Mesenchymal stem cell (in vitro differentiated cells and primary cell): ENCODE data around the gene ERBB2.
"Not testable (repeated sequence)": the region's sequence is repeated elsewhere in the genome, so short reads cannot be mapped to it uniquely, and the experiment has no call there.

Source experiments
- DNase-seq: peaks from one replicate; pipeline ENCODE4 v3.0.0-alpha.2; 2013
- H2AFZ ChIP-seq: one replicate; pipeline ENCODE4 v1.6.1; 2013; ENCODE audit warnings: low read depth, mild to moderate bottlenecking, control low read depth, inconsistent platforms, low read length, moderate library complexity
- H2AK5ac ChIP-seq: 2 replicates; pipeline ENCODE4 v1.6.1; 2013; ENCODE audit warnings: low read length, moderate library complexity, mild to moderate bottlenecking, inconsistent platforms; ENCODE audit not compliant: severe bottlenecking
- H2BK120ac ChIP-seq: one replicate; pipeline ENCODE4 v1.6.1; 2013; ENCODE audit warnings: low read depth, mild to moderate bottlenecking, inconsistent platforms, low read length, moderate library complexity
- H2BK12ac ChIP-seq, 2 experiments: one replicate each; pipeline ENCODE4 v1.6.1; 2013; ENCODE audit warnings: inconsistent platforms in 2 of 2, low read length in 2 of 2, mild to moderate bottlenecking in 2 of 2, moderate library complexity in 2 of 2, control low read depth in 1 of 2
- H2BK15ac ChIP-seq: one replicate; pipeline ENCODE4 v1.6.1; 2013; ENCODE audit warnings: mild to moderate bottlenecking, low read depth, inconsistent platforms; ENCODE audit not compliant: poor library complexity, severe bottlenecking
- H2BK5ac ChIP-seq: 2 replicates; pipeline ENCODE4 v1.6.1; 2013; ENCODE audit warnings: low read depth, mild to moderate bottlenecking, low read length, control low read depth, inconsistent platforms; ENCODE audit not compliant: poor library complexity, severe bottlenecking
- H3K14ac ChIP-seq, 2 experiments: one replicate each; pipeline ENCODE4 v1.6.1; 2013; ENCODE audit warnings: inconsistent platforms in 2 of 2, low read length in 2 of 2, control low read depth in 1 of 2, mild to moderate bottlenecking in 1 of 2, moderate library complexity in 1 of 2
- H3K18ac ChIP-seq, 2 experiments: one replicate each; pipeline ENCODE4 v1.6.1; 2013; ENCODE audit warnings: inconsistent platforms in 2 of 2, low read length in 2 of 2, control low read depth in 1 of 2, low read depth in 1 of 2, mild to moderate bottlenecking in 1 of 2
- H3K23ac ChIP-seq, 2 experiments: one replicate each; pipeline ENCODE4 v1.6.1; 2013; ENCODE audit warnings: inconsistent platforms in 2 of 2, low read length in 2 of 2, mild to moderate bottlenecking in 2 of 2, moderate library complexity in 2 of 2, control low read depth in 1 of 2
- H3K27ac ChIP-seq: 2 replicates; pipeline ENCODE4 v1.5.1; 2013; ENCODE audit warnings: mild to moderate bottlenecking, moderate library complexity, low read length, control low read depth, inconsistent platforms; ENCODE audit not compliant: poor library complexity, severe bottlenecking
- H3K27me3 ChIP-seq, 2 experiments: 2 replicates each; pipeline versions ENCODE4 v1.6.1 to v1.7.0; 2013; ENCODE audit warnings: low read length in 2 of 2, mild to moderate bottlenecking in 2 of 2, moderate library complexity in 2 of 2, control low read depth in 1 of 2, inconsistent platforms in 1 of 2; ENCODE audit not compliant: control insufficient read depth in 1 of 2, insufficient read depth in 1 of 2
- H3K36me3 ChIP-seq, 2 experiments: 2 replicates each; pipeline versions ENCODE4 v1.6.1 to v1.7.0; 2013; ENCODE audit warnings: low read length in 2 of 2, control low read depth in 1 of 2, inconsistent platforms in 1 of 2, low read depth in 1 of 2, mild to moderate bottlenecking in 1 of 2; ENCODE audit not compliant: insufficient read depth in 2 of 2, control insufficient read depth in 1 of 2
- H3K4ac ChIP-seq, 2 experiments: one replicate each; pipeline ENCODE4 v1.6.1; 2013; ENCODE audit warnings: inconsistent platforms in 2 of 2, low read length in 2 of 2, mild to moderate bottlenecking in 2 of 2, moderate library complexity in 2 of 2, control low read depth in 1 of 2, low read depth in 1 of 2
- H3K4me1 ChIP-seq: 2 replicates; pipeline ENCODE4 v1.6.1; 2013; ENCODE audit warnings: low read depth, low read length, control low read depth; ENCODE audit not compliant: control insufficient read depth, insufficient read depth
- H3K4me2 ChIP-seq: 2 replicates; pipeline ENCODE4 v1.6.1; 2013; ENCODE audit warnings: low read length, mild to moderate bottlenecking, inconsistent platforms; ENCODE audit not compliant: poor library complexity, severe bottlenecking
- H3K4me3 ChIP-seq, 2 experiments: 2 replicates each; pipeline versions ENCODE4 v1.5.1 to v1.7.0; 2013; ENCODE audit warnings: low read length in 2 of 2, mild to moderate bottlenecking in 2 of 2, control low read depth in 1 of 2, low read depth in 1 of 2; ENCODE audit not compliant: insufficient read depth in 1 of 2
- H3K79me1 ChIP-seq: replicated peaks from 2 replicates; pipeline ENCODE4 v1.6.1; 2013; ENCODE audit warnings: mild to moderate bottlenecking, control low read depth, low read length, inconsistent platforms; ENCODE audit not compliant: poor library complexity, severe bottlenecking
- H3K9ac ChIP-seq: 2 replicates; pipeline ENCODE4 v1.7.0; 2013; ENCODE audit warnings: mild to moderate bottlenecking, low read length, moderate library complexity
- H3K9me3 ChIP-seq: 2 replicates; pipeline ENCODE4 v1.7.0; 2013; ENCODE audit warnings: mild to moderate bottlenecking, low read length; ENCODE audit not compliant: control insufficient read depth
- H4K8ac ChIP-seq: one replicate; pipeline ENCODE4 v1.6.1; 2013; ENCODE audit warnings: inconsistent platforms, mild to moderate bottlenecking, low read length, moderate library complexity
- H4K91ac ChIP-seq: one replicate; pipeline ENCODE4 v1.6.1; 2013; ENCODE audit warnings: mild to moderate bottlenecking, low read length, inconsistent platforms
- WGBS: methylation state at CpG from one replicate; pipeline ENCODE4 v1.1.7; 2013; ENCODE audit warnings: mixed read lengths; 5-methylcytosine and 5-hydroxymethylcytosine counted together

ERBB2 gene

GRCh38 chr17:39711071-39711470, 11.2 kb downstream of the ERBB2 start:
- H2BK15ac ChIP-seq, H3K9me3 ChIP-seq, H3K9ac ChIP-seq, H2BK12ac ChIP-seq, H2BK120ac ChIP-seq, H3K27me3 ChIP-seq, H3K4ac ChIP-seq, H3K4me3 ChIP-seq, H2BK5ac ChIP-seq, H2AK5ac ChIP-seq, H3K14ac ChIP-seq, H3K18ac ChIP-seq, H3K27ac ChIP-seq, H3K4me2 ChIP-seq, H2AFZ ChIP-seq, DNase-seq, H4K8ac ChIP-seq, H4K91ac ChIP-seq, H3K23ac ChIP-seq, H3K4me1 ChIP-seq: not testable (repeated sequence)
- H3K36me3 ChIP-seq = peaks cover 67 to 85% of the 10 kb centered on the region in 2 experiments
- peaks cover 52% of the 10 kb centered on the region for H3K79me1 ChIP-seq
- WGBS = 95% methylated on average over 11 of the region's 11 CpGs

DNA sequence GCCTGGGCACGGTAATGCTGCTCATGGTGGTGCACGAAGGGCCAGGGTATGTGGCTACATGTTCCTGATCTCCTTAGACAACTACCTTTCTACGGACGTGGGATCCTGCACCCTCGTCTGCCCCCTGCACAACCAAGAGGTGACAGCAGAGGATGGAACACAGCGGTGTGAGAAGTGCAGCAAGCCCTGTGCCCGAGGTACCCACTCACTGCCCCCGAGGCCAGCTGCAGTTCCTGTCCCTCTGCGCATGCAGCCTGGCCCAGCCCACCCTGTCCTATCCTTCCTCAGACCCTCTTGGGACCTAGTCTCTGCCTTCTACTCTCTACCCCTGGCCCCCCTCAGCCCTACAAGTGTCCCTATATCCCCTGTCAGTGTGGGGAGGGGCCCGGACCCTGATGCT, 12.0 kb downstream of the ERBB2 start:
- Histone ChIP-seq H3K14ac (no peak overlapping the region), H3K9me3 (no peaks in the 10 kb centered on the region), H3K36me3 (peaks cover 74 to 85% of the 10 kb centered on the region in 2 experiments), H2BK120ac (no peak overlapping the region), H2BK5ac (no peak overlapping the region), H2AFZ (no peak overlapping the region), H3K9ac (no peak overlapping the region), H3K27ac (no peak overlapping the region), H4K8ac (no peak overlapping the region), H3K4me3 (no peak overlapping the region), H3K4me1 (peaks cover 3% of the 10 kb centered on the region), H2BK12ac (no peak overlapping the region), H2BK15ac (no peak overlapping the region), H3K4ac (no peak overlapping the region), H3K79me1 (peaks cover 51% of the 10 kb centered on the region), H4K91ac (no peak overlapping the region), H3K18ac (no peak overlapping the region), H3K27me3 (no peaks in the 10 kb centered on the region), H3K4me2 (no peak overlapping the region), H2AK5ac (no peak overlapping the region), H3K23ac (no peak overlapping the region)
- no peak for DNase-seq
- WGBS = 96% methylated on average over 10 of the region's 10 CpGs

DNA sequence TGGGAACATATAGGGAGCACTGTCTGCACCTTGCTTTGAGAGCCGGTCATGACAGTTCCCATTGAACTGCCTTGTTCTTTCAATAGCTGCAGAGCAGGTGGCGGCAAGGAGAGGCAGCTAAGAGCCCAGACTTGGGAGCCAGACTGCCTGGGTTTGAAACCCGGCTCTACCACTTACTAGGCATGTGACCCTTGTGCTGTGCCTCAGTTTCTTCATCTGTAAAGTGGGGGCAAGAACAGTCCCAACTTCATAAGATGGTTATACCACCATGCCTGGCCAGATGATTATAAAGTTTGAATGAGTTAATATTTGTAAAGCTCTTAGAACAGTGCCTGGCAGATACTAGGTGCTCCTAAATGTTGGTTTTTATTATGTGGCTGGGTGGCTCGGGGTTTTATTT, 14.4 kb downstream of the ERBB2 start:
- Histone ChIP-seq H3K4ac (no peak overlapping the region), H2BK5ac (no peak overlapping the region), H3K4me3 (no peak overlapping the region), H2BK120ac (no peak overlapping the region), H2AFZ (no peak overlapping the region), H3K14ac (no peak overlapping the region), H2AK5ac (no peak overlapping the region), H2BK15ac (no peak overlapping the region), H3K18ac (no peak overlapping the region), H3K23ac (no peak overlapping the region), H4K8ac (no peak overlapping the region), H3K79me1 (peaks cover 31% of the 10 kb centered on the region), H2BK12ac (no peak overlapping the region), H3K27ac (no peak overlapping the region), H3K9ac (no peak overlapping the region), H3K36me3 (peaks cover 70 to 75% of the 10 kb centered on the region in 2 experiments), H4K91ac (no peak overlapping the region), H3K4me1 (peaks cover 2% of the 10 kb centered on the region), H3K27me3 (no peaks in the 10 kb centered on the region), H3K9me3 (no peaks in the 10 kb centered on the region), H3K4me2 (no peak overlapping the region)
- 98% methylated on average over 3 of the region's 4 CpGs for WGBS
- no peak for DNase-seq

- H3K18ac ChIP-seq = no peak overlapping the region
- 96% methylated on average over 18 of the region's 18 CpGs for WGBS
- no peak overlapping the region for H2BK15ac ChIP-seq
- peaks cover 70 to 73% of the 10 kb centered on the region in 2 experiments for H3K36me3 ChIP-seq
- no peak overlapping the region for H3K23ac ChIP-seq
- no peak overlapping the region for H2AK5ac ChIP-seq
- H4K91ac ChIP-seq = no peak overlapping the region
- no peak overlapping the region for H2BK5ac ChIP-seq
- no peak overlapping the region for H2AFZ ChIP-seq
- no peak for DNase-seq
- no peak overlapping the region for H3K4ac ChIP-seq
- H3K9ac ChIP-seq = no peak overlapping the region
- no peaks in the 10 kb centered on the region for H3K9me3 ChIP-seq
- H3K27me3 ChIP-seq = no peaks in the 10 kb centered on the region
- no peak overlapping the region for H3K14ac ChIP-seq
- no peak overlapping the region for H2BK120ac ChIP-seq
- peaks cover 25% of the 10 kb centered on the region for H3K79me1 ChIP-seq
- H4K8ac ChIP-seq = no peak overlapping the region
- no peak overlapping the region for H3K4me3 ChIP-seq
- H3K4me1 ChIP-seq = peaks cover 5% of the 10 kb centered on the region
- no peak overlapping the region for H3K27ac ChIP-seq
- H2BK12ac ChIP-seq = no peak overlapping the region
- H3K4me2 ChIP-seq = no peak overlapping the region
Measured at GRCh38 chr17:39715375-39716072, 15.7 kb downstream of the ERBB2 start.
